PC-9 (cell line): ENCODE measurements around the gene CRB2. TPM values are rescaled to one million over a fixed set of nuclear protein-coding genes. Genes with fewer than 3 reads are reported as not detected.

Experiments used
- BruUV-seq: library from RNA; stranded (reverse); fragments of 400-500 nt; replicated peaks from 2 replicates; lab custom pipeline; 2021; lab: Mats Ljungman, UMichigan
- CTCF ChIA-PET: fragments of 300-600 bp; sonication (Branson Sonifier 250); formaldehyde crosslinking; loops from one replicate; lab custom pipeline; 2022; ENCODE audit warnings: antibody characterized with exemption; lab: Charles Lee
- POLR2A ChIA-PET: fragments of 300-600 bp; sonication (Branson Sonifier 250); formaldehyde crosslinking; loops from one replicate; lab custom pipeline; 2022; ENCODE audit warnings: antibody characterized with exemption; ENCODE audit not compliant: unreplicated experiment; lab: Charles Lee
- DNase-seq, 2 experiments: peaks; one replicate each; pipeline versions ENCODE4 v3.0.0 to v3.0.0-alpha.2; 2015 to 2022; ENCODE audit warnings: mixed read lengths in 1 of 2
- H2AFZ ChIP-seq: fragments of 200-600 bp; sonication (generic); 2 replicates; pipeline ENCODE4 v1.8.1; 2017; ENCODE audit warnings: antibody characterized with exemption
- H3F3A ChIP-seq: fragments of 200-600 bp; sonication (generic); 2 replicates; pipeline ENCODE4 v1.8.1; 2017; ENCODE audit warnings: antibody characterized with exemption, mild to moderate bottlenecking, low read depth; ENCODE audit not compliant: insufficient read depth
- H3K27ac ChIP-seq: fragments of 200-600 bp; sonication (generic); 2 replicates; pipeline ENCODE4 v1.6.1; 2016; ENCODE audit warnings: mixed run types
- H3K27me3 ChIP-seq: fragments of 200-600 bp; sonication (generic); 2 replicates; pipeline ENCODE4 v1.6.1; 2016; ENCODE audit warnings: low read depth, mixed run types; ENCODE audit not compliant: insufficient read depth
- H3K36me3 ChIP-seq: fragments of 200-600 bp; sonication (generic); 2 replicates; pipeline ENCODE4 v1.6.1; 2016; ENCODE audit warnings: low read depth, mixed run types
- H3K4me1 ChIP-seq: fragments of 200-600 bp; sonication (generic); replicated peaks from 2 replicates; pipeline ENCODE4 v1.6.1; 2016; ENCODE audit warnings: mixed run types; ENCODE audit not compliant: insufficient read depth
- H3K4me2 ChIP-seq: fragments of 200-600 bp; sonication (generic); 2 replicates; pipeline ENCODE4 v1.6.1; 2017; ENCODE audit warnings: mixed run types
- H3K4me3 ChIP-seq: fragments of 200-600 bp; sonication (generic); 2 replicates; pipeline ENCODE4 v1.6.1; 2016; ENCODE audit warnings: mixed run types
- H3K79me2 ChIP-seq: fragments of 200-600 bp; sonication (generic); 2 replicates; pipeline ENCODE4 v1.6.1; 2017; ENCODE audit warnings: low read depth, mixed run types
- H3K9me2 ChIP-seq: fragments of 200-600 bp; sonication (generic); 2 replicates; pipeline ENCODE4 v1.8.1; 2017; ENCODE audit warnings: mild to moderate bottlenecking; ENCODE audit not compliant: insufficient read depth
- H3K9me3 ChIP-seq: fragments of 200-600 bp; sonication (generic); 2 replicates; pipeline ENCODE4 v1.8.1; 2016; ENCODE audit warnings: low read depth; ENCODE audit not compliant: insufficient read depth
- H4K20me1 ChIP-seq: fragments of 200-600 bp; sonication (generic); 2 replicates; pipeline ENCODE4 v1.8.1; 2017; ENCODE audit not compliant: insufficient read depth
- CTCF ChIP-seq: fragments of 200-600 bp; sonication (generic); conservative IDR thresholded peaks from 2 replicates; pipeline ENCODE4 v1.6.1; 2017; ENCODE audit warnings: mixed run types, antibody characterized with exemption, mild to moderate bottlenecking, moderate library complexity
- EZH2 ChIP-seq: fragments of 200-600 bp; sonication (generic); IDR thresholded peaks from 2 replicates; pipeline ENCODE4 v1.8.0; 2017; ENCODE audit warnings: antibody characterized with exemption, low read depth
- intact Hi-C: fragments of 100-400 bp; cut with micrococcal nuclease; formaldehyde crosslinking; loops from one replicate; pipeline ENCODE4 v1.10.0; 2022; ENCODE audit not compliant: unreplicated experiment
- total RNA-seq: library from RNA; stranded (reverse); gene quantifications from 2 replicates; pipeline ENCODE4 v1.2.3, GENCODE V29; 2021

CRB2 gene
- total RNA-seq, 1 experiment from 2014 or later, result not detected

DNA sequence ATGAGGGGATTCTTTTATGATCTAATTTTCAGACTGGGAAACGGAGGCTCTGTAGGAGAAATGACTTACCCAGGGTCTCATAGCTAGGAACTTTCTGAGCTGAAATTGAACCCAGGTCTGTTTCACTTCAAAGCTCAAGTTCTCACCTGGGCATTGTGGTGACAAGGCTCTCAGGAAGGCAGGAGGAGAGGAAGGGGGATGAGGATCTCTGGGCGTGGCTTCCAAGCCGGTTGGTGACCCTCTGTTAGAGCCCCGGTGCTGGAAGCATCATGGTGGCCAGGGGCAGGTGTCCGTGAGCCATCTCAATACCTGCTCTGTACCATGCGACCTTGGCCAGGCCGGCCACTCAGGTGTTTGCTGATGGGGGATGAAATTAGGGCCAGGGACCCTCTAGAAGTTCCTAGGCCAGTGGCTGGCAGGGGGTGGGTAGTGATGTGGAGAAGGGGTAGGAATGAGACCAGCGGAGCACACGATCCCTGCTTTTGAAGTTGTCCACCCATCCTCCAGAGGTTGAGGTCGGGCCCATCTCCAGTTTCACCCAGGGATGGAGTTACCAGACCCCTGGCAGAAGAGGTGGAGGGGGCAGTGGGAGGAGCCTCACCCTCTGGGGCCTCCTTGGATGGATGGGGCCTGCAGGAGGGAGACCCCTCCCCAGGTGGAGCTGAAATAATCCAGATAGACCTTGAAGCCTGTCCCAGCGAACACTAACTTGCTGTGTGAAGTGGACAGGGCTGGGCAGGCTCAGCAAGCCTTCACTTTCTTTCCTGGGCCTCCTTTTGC is 5.9 kb downstream of the CRB2 start:
- H3K27me3 ChIP-seq, result peaks cover 23% of the 10 kb centered on the region
- H3K4me1 ChIP-seq, result no peaks in the 10 kb centered on the region
- no peaks in the 10 kb centered on the region for H3K9me3 ChIP-seq
- peaks cover 6% of the 10 kb centered on the region for H3F3A ChIP-seq
- no peak overlapping the region for H3K27ac ChIP-seq
- no peaks in the 10 kb centered on the region for H4K20me1 ChIP-seq
- POLR2A ChIA-PET, result no interaction called here
- H3K36me3 ChIP-seq, result no peaks in the 10 kb centered on the region
- no peak overlapping the region for H3K4me3 ChIP-seq
- DNase-seq, result no peak
- CTCF ChIA-PET, result no interaction called here
- H3K4me2 ChIP-seq, result no peak overlapping the region
- no peak overlapping the region for H2AFZ ChIP-seq
- BruUV-seq, result no TSS peak
- TF ChIP-seq EZH2 (no peak), CTCF (no peak)
- intact Hi-C loops, result no loop called here
- H3K9me2 ChIP-seq, result no peaks in the 10 kb centered on the region
- no peaks in the 10 kb centered on the region for H3K79me2 ChIP-seq

DNA sequence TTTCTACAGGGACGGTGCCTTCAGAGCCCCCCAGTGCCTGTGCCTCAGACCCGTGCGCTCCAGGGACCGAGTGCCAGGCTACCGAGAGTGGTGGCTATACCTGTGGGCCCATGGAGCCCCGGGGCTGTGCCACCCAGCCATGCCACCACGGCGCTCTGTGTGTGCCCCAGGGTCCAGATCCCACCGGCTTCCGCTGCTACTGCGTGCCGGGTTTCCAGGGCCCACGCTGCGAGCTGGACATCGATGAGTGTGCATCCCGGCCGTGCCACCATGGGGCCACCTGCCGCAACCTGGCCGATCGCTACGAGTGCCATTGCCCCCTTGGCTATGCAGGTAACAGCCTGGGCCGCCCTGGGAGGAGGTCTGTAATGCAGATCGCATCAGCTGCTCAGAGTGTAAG is 6.9 kb downstream of the CRB2 start:
- ChIA-PET CTCF (no interaction called here), POLR2A (no interaction called here)
- intact Hi-C loops, result no loop called here
- Histone ChIP-seq H3K4me2 (no peak overlapping the region), H3K27ac (no peak overlapping the region), H3F3A (peaks cover 6% of the 10 kb centered on the region), H3K9me2 (no peaks in the 10 kb centered on the region), H3K79me2 (no peaks in the 10 kb centered on the region), H3K36me3 (no peaks in the 10 kb centered on the region), H3K27me3 (peaks cover 23% of the 10 kb centered on the region), H3K9me3 (no peaks in the 10 kb centered on the region), H3K4me3 (no peak overlapping the region), H4K20me1 (no peaks in the 10 kb centered on the region), H3K4me1 (no peaks in the 10 kb centered on the region), H2AFZ (no peak overlapping the region)
- no TSS peak for BruUV-seq
- TF ChIP-seq EZH2, result no peak
- TF ChIP-seq CTCF, result no peak
- no peak for DNase-seq

- no peak for DNase-seq
- POLR2A ChIA-PET, result no interaction called here
- Histone ChIP-seq H3K79me2 (no peaks in the 10 kb centered on the region), H3K4me3 (no peak overlapping the region), H3K36me3 (no peaks in the 10 kb centered on the region), H2AFZ (no peak overlapping the region), H3K27me3 (peaks cover 34% of the 10 kb centered on the region), H3F3A (peaks cover 6% of the 10 kb centered on the region), H3K9me3 (no peaks in the 10 kb centered on the region), H3K4me1 (no peaks in the 10 kb centered on the region), H3K9me2 (no peaks in the 10 kb centered on the region), H3K4me2 (no peak overlapping the region), H3K27ac (no peak overlapping the region), H4K20me1 (no peaks in the 10 kb centered on the region)
- TF ChIP-seq CTCF (no peak), EZH2 (no peak)
- intact Hi-C loops, result no loop called here
- BruUV-seq, result no TSS peak
- CTCF ChIA-PET, result interaction anchor here (0.6 kb wide), 1 partner anchor 46 kb away, joined by 5 read pairs; no protein-coding TSS in a partner anchor
Observed at GRCh38 chr9:123364241-123364824, 8.3 kb downstream of the CRB2 start.
